H9 (cell line): ENCODE measurements around the gene SLC24A4. TPM values are rescaled to one million over a fixed set of nuclear protein-coding genes. Genes with fewer than 3 reads are reported as not detected.

Experiments
- DNase-seq: peaks from one replicate; pipeline ENCODE4 v3.0.0-alpha.2; 2017
- H2AFZ ChIP-seq: one replicate; pipeline ENCODE4 v1.6.1; 2013; ENCODE audit warnings: mild to moderate bottlenecking, low read length, control low read depth, moderate library complexity
- H2AK5ac ChIP-seq: 2 replicates; pipeline ENCODE4 v1.6.1; 2013; ENCODE audit warnings: low read length, control low read depth, mixed read lengths; ENCODE audit not compliant: insufficient read length
- H2BK120ac ChIP-seq: one replicate; pipeline ENCODE4 v1.6.1; 2013; ENCODE audit warnings: low read depth, mild to moderate bottlenecking, low read length, control low read depth, inconsistent platforms; ENCODE audit not compliant: poor library complexity, severe bottlenecking
- H2BK12ac ChIP-seq: 2 replicates; pipeline ENCODE4 v1.6.1; 2013; ENCODE audit warnings: low read length, control low read depth, mixed read lengths, low read depth; ENCODE audit not compliant: insufficient read length
- H2BK15ac ChIP-seq: 2 replicates; pipeline ENCODE4 v1.6.1; 2013; ENCODE audit warnings: low read depth, low read length, control low read depth
- H2BK20ac ChIP-seq: one replicate; pipeline ENCODE4 v1.6.1; 2013; ENCODE audit warnings: low read depth, mild to moderate bottlenecking, low read length, control low read depth, inconsistent platforms; ENCODE audit not compliant: poor library complexity, severe bottlenecking
- H2BK5ac ChIP-seq: 2 replicates; pipeline ENCODE4 v1.6.1; 2013; ENCODE audit warnings: low read length, control low read depth, mixed read lengths; ENCODE audit not compliant: insufficient read length
- H3K14ac ChIP-seq: 2 replicates; pipeline ENCODE4 v1.6.1; 2013; ENCODE audit warnings: low read length, control low read depth; ENCODE audit not compliant: insufficient read depth
- H3K18ac ChIP-seq: 2 replicates; pipeline ENCODE4 v1.6.1; 2013; ENCODE audit warnings: low read depth, mild to moderate bottlenecking, mixed read lengths, low read length, control low read depth; ENCODE audit not compliant: insufficient read length
- H3K23ac ChIP-seq: 2 replicates; pipeline ENCODE4 v1.6.1; 2013; ENCODE audit warnings: low read length, control low read depth, mixed read lengths, low read depth; ENCODE audit not compliant: insufficient read length
- H3K23me2 ChIP-seq: 2 replicates; pipeline ENCODE4 v1.6.1; 2013; ENCODE audit warnings: low read depth, mild to moderate bottlenecking, mixed read lengths, low read length, control low read depth; ENCODE audit not compliant: insufficient read length, poor library complexity, severe bottlenecking
- H3K27ac ChIP-seq: 2 replicates; pipeline ENCODE4 v1.5.1; 2013; ENCODE audit warnings: low read length, control low read depth, mixed read lengths, low read depth; ENCODE audit not compliant: insufficient read length
- H3K27me3 ChIP-seq: 2 replicates; pipeline ENCODE4 v1.6.1; 2013; ENCODE audit warnings: low read length, control low read depth, inconsistent platforms; ENCODE audit not compliant: insufficient read depth
- H3K4ac ChIP-seq: 2 replicates; pipeline ENCODE4 v1.6.1; 2013; ENCODE audit warnings: low read depth, mild to moderate bottlenecking, control low read depth, inconsistent platforms, low read length, moderate library complexity
- H3K4me1 ChIP-seq: 2 replicates; pipeline ENCODE4 v1.6.1; 2013; ENCODE audit warnings: low read length, control low read depth, inconsistent platforms; ENCODE audit not compliant: insufficient read depth
- H3K4me2 ChIP-seq: 2 replicates; pipeline ENCODE4 v1.6.1; 2013; ENCODE audit warnings: low read length, control low read depth, mixed read lengths; ENCODE audit not compliant: insufficient read length, insufficient read depth
- H3K56ac ChIP-seq: 2 replicates; pipeline ENCODE4 v1.6.1; 2013; ENCODE audit warnings: low read depth, mild to moderate bottlenecking, mixed read lengths, low read length, control low read depth; ENCODE audit not compliant: insufficient read length
- H3K79me1 ChIP-seq: 2 replicates; pipeline ENCODE4 v1.6.1; 2013; ENCODE audit warnings: low read depth, mild to moderate bottlenecking, moderate library complexity, low read length, control low read depth, inconsistent platforms; ENCODE audit not compliant: insufficient read depth, poor library complexity, severe bottlenecking
- H3K79me2 ChIP-seq: 2 replicates; pipeline ENCODE4 v1.6.1; 2013; ENCODE audit warnings: low read length, control low read depth, inconsistent platforms; ENCODE audit not compliant: insufficient read depth
- H3K9ac ChIP-seq: 2 replicates; pipeline ENCODE4 v1.6.1; 2013; ENCODE audit warnings: low read length, control low read depth, mixed read lengths; ENCODE audit not compliant: insufficient read length; ENCODE audit errors: extremely low read depth
- H3K9me3 ChIP-seq: one replicate; pipeline ENCODE4 v1.6.1; 2013; ENCODE audit warnings: low read depth, low read length, inconsistent platforms; ENCODE audit not compliant: control insufficient read depth
- H3T11ph ChIP-seq: one replicate; pipeline ENCODE4 v1.6.1; 2013; ENCODE audit warnings: mild to moderate bottlenecking, low read length, control low read depth, inconsistent platforms
- H4K20me1 ChIP-seq: one replicate; pipeline ENCODE4 v1.6.1; 2013; ENCODE audit not compliant: control insufficient read depth, insufficient read length, insufficient read depth
- H4K5ac ChIP-seq: 2 replicates; pipeline ENCODE4 v1.6.1; 2013; ENCODE audit warnings: low read depth, mild to moderate bottlenecking, mixed read lengths, low read length, control low read depth; ENCODE audit not compliant: insufficient read length
- H4K8ac ChIP-seq: replicated peaks from 2 replicates; pipeline ENCODE4 v1.6.1; 2013; ENCODE audit warnings: low read length, control low read depth, mixed read lengths, low read depth; ENCODE audit not compliant: insufficient read length
- H4K91ac ChIP-seq: 2 replicates; pipeline ENCODE4 v1.6.1; 2013; ENCODE audit warnings: low read depth, mild to moderate bottlenecking, moderate library complexity, mixed read lengths, low read length, control low read depth; ENCODE audit not compliant: insufficient read length
- H3K27ac Mint-ChIP-seq, 3 experiments: 2 replicates in 2 of 3; 3 replicates in 1 of 3; pipeline ENCODE4 v1.8.0; 2020 to 2021; ENCODE audit warnings: mixed read lengths in 3 of 3, mild to moderate bottlenecking in 1 of 3, moderate library complexity in 1 of 3
- H3K27me3 Mint-ChIP-seq: 2 replicates; pipeline ENCODE4 v1.8.0; 2021; ENCODE audit warnings: low read depth, mild to moderate bottlenecking, moderate library complexity, mixed read lengths
- H3K36me3 Mint-ChIP-seq, 3 experiments: 2 replicates in 2 of 3; 3 replicates in 1 of 3; pipeline ENCODE4 v1.8.0; 2020 to 2021; ENCODE audit warnings: low read depth in 3 of 3, mixed read lengths in 3 of 3; ENCODE audit not compliant: insufficient read depth in 1 of 3
- H3K4me1 Mint-ChIP-seq, 2 experiments: 2 replicates each; pipeline ENCODE4 v1.8.0; 2020; ENCODE audit warnings: mixed read lengths in 2 of 2
- H3K4me3 Mint-ChIP-seq, 2 experiments: 2 replicates in 1 of 2; 3 replicates in 1 of 2; pipeline ENCODE4 v1.8.0; 2020 to 2021; ENCODE audit warnings: mild to moderate bottlenecking in 2 of 2, mixed read lengths in 2 of 2, moderate library complexity in 1 of 2
- H3K9me3 Mint-ChIP-seq, 2 experiments: 2 replicates in 1 of 2; 3 replicates in 1 of 2; pipeline ENCODE4 v1.8.0; 2020; ENCODE audit warnings: mild to moderate bottlenecking in 2 of 2, mixed read lengths in 2 of 2, moderate library complexity in 1 of 2
- WGBS: extraction: QIAGEN DNeasy Blood & Tissue Kit; methylation state at CpG from one replicate; pipeline ENCODE4 v1.1.7; 2013; ENCODE audit warnings: missing lambda C conversion rate, low lambda C conversion rate, mixed read lengths; ENCODE audit not compliant: insufficient read length; ENCODE audit errors: extremely low coverage; 5-methylcytosine and 5-hydroxymethylcytosine counted together
- total RNA-seq: library from RNA; stranded (reverse); gene quantifications from 2 replicates; pipeline ENCODE4 v1.2.1, GENCODE V29; 2021
- TF ChIP-seq, protein P1 (sequence below): fragments of 200-600 bp; sonication (generic); conservative IDR thresholded peaks from 3 replicates; pipeline ENCODE4 v1.8.0; 2021; ENCODE audit warnings: antibody characterized with exemption, mild to moderate bottlenecking

SLC24A4 gene
- total RNA-seq, 1 experiment from 2014 or later, result 0.24 TPM

DNA sequence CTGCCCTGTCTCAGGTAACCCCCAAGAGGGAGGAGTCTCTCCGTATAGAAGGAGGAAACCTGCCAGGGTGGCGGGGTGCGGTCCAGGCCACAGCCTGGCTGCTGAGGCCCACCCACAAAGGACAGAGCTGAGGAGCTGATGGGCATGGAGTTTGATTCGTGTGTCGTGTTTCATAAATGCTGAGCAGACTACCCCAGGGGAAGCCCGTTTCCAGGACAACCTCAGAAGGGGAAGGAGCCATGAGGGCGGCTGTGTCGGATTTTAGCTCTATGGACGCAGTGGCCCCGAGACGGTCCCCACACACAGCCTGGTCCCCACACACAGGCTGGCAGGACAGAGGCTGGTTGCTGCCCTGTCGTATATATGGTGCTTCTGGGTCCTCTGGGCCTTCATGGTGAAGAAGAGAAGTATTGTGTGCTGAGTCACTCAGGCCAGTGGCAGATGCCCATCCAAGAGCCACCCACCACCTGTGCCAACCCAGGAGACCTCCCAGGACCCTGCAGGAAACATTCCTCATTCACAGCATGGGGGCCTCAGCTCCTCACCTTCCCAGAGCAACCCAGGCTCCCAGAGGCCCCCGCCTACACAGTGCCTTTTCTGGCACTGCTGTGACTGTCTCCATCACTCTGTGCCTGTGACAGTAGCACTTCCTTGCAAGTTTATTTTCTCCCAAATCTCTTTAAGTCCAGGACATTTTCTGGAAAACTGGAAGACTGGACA, 127.5 kb downstream of the SLC24A4 start:
- H3T11ph ChIP-seq, result no peak overlapping the region
- no peak overlapping the region for H2BK12ac ChIP-seq
- H3K9me3 Mint-ChIP-seq, result no peaks in the 10 kb centered on the region; a peak in 1 of 5 replicates
- no peak overlapping the region; the same call in 1 of the 2 replicates for H3K14ac ChIP-seq
- no peaks in the 10 kb centered on the region for H3K79me2 ChIP-seq
- no peaks in the 10 kb centered on the region; a peak in 1 of 7 replicates for H3K36me3 Mint-ChIP-seq
- no peaks in the 10 kb centered on the region; the same call in 1 of the 2 replicates for H3K27me3 ChIP-seq
- H2BK15ac ChIP-seq, result no peak overlapping the region
- no peak overlapping the region for H2BK5ac ChIP-seq
- H2AFZ ChIP-seq, result no peak overlapping the region
- no peak overlapping the region for H2BK120ac ChIP-seq
- H2AK5ac ChIP-seq, result no peak overlapping the region
- H3K4me2 ChIP-seq, result no peak overlapping the region
- H2BK20ac ChIP-seq, result no peak overlapping the region
- peaks cover 2% of the 10 kb centered on the region; the same call in 1 of the 2 replicates for H3K27me3 Mint-ChIP-seq
- H3K4me1 Mint-ChIP-seq, result peaks cover 0 to 13% of the 10 kb centered on the region in 2 experiments; a peak in 2 of 4 replicates
- H3K27ac Mint-ChIP-seq, result no peak overlapping the region; a peak in 1 of 7 replicates
- no peaks in the 10 kb centered on the region for H3K9me3 ChIP-seq
- H4K91ac ChIP-seq, result no peak overlapping the region
- no peak overlapping the region for H3K18ac ChIP-seq
- H3K4ac ChIP-seq, result no peak overlapping the region
- H3K79me1 ChIP-seq, result no peaks in the 10 kb centered on the region
- no peak overlapping the region for H4K8ac ChIP-seq
- H3K23ac ChIP-seq, result no peak overlapping the region
- no peak for DNase-seq
- H3K4me3 Mint-ChIP-seq, result no peak overlapping the region
- no peak overlapping the region for H3K56ac ChIP-seq
- H3K9ac ChIP-seq, result no peak overlapping the region
- H3K27ac ChIP-seq, result no peak overlapping the region
- H4K20me1 ChIP-seq, result no peaks in the 10 kb centered on the region
- WGBS, result no CpG with 5 or more reads among the region's 13 CpGs
- TF ChIP-seq, protein P1, sequence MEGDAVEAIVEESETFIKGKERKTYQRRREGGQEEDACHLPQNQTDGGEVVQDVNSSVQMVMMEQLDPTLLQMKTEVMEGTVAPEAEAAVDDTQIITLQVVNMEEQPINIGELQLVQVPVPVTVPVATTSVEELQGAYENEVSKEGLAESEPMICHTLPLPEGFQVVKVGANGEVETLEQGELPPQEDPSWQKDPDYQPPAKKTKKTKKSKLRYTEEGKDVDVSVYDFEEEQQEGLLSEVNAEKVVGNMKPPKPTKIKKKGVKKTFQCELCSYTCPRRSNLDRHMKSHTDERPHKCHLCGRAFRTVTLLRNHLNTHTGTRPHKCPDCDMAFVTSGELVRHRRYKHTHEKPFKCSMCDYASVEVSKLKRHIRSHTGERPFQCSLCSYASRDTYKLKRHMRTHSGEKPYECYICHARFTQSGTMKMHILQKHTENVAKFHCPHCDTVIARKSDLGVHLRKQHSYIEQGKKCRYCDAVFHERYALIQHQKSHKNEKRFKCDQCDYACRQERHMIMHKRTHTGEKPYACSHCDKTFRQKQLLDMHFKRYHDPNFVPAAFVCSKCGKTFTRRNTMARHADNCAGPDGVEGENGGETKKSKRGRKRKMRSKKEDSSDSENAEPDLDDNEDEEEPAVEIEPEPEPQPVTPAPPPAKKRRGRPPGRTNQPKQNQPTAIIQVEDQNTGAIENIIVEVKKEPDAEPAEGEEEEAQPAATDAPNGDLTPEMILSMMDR, result no peak
- no peak overlapping the region for H4K5ac ChIP-seq
- no peaks in the 10 kb centered on the region for H3K4me1 ChIP-seq
- no peaks in the 10 kb centered on the region for H3K23me2 ChIP-seq
